Smooth muscle cell (in vitro differentiated cells): ENCODE results near the gene RIMBP2. TPM values are rescaled to one million over a fixed set of nuclear protein-coding genes. Genes with fewer than 3 reads are reported as not detected.

Experiments used
- DNase-seq: peaks from one replicate; lab custom pipeline; 2025; ENCODE audit not compliant: unreplicated experiment; lab: John Stamatoyannopoulos, UW
- H2AFZ ChIP-seq: fragments of 200-600 bp; sonication (generic); 2 replicates; pipeline ENCODE4 v1.6.0; 2016; ENCODE audit warnings: antibody characterized with exemption, low read depth, mild to moderate bottlenecking
- H3F3A ChIP-seq: fragments of 200-600 bp; sonication (generic); 2 replicates; pipeline ENCODE4 v1.6.0; 2017; ENCODE audit warnings: antibody characterized with exemption, low read depth
- H3K27ac ChIP-seq: fragments of 200-600 bp; sonication (generic); 2 replicates; pipeline ENCODE4 v1.5.1; 2016; ENCODE audit warnings: low read depth, mild to moderate bottlenecking
- H3K27me3 ChIP-seq: fragments of 200-600 bp; sonication (generic); 2 replicates; pipeline ENCODE4 v1.6.1; 2016; ENCODE audit warnings: low read depth, mild to moderate bottlenecking
- H3K36me3 ChIP-seq: fragments of 200-600 bp; sonication (generic); 2 replicates; pipeline ENCODE4 v1.5.1; 2016; ENCODE audit warnings: low read depth
- H3K4me1 ChIP-seq: fragments of 200-600 bp; sonication (generic); 2 replicates; pipeline ENCODE4 v1.5.1; 2016; ENCODE audit warnings: low read depth
- H3K4me2 ChIP-seq: fragments of 200-600 bp; sonication (generic); 2 replicates; pipeline ENCODE4 v1.6.0; 2016; ENCODE audit warnings: mild to moderate bottlenecking
- H3K4me3 ChIP-seq: fragments of 200-600 bp; sonication (generic); 2 replicates; pipeline ENCODE4 v1.5.1; 2016; ENCODE audit warnings: mild to moderate bottlenecking
- H3K79me2 ChIP-seq: fragments of 200-600 bp; sonication (generic); 2 replicates; pipeline ENCODE4 v1.6.0; 2016; ENCODE audit warnings: low read depth, mild to moderate bottlenecking
- H3K9ac ChIP-seq: fragments of 200-600 bp; sonication (generic); 2 replicates; pipeline ENCODE4 v1.6.0; 2016; ENCODE audit warnings: low read depth
- H3K9me3 ChIP-seq: fragments of 200-600 bp; sonication (generic); replicated peaks from 2 replicates; pipeline ENCODE4 v1.5.1; 2016; ENCODE audit warnings: low read depth
- H4K20me1 ChIP-seq: fragments of 200-600 bp; sonication (generic); 2 replicates; pipeline ENCODE4 v1.6.0; 2016; ENCODE audit warnings: low read depth
- WGBS: methylation state at CpG from one replicate; pipeline ENCODE4 v1.1.7; 2016; ENCODE audit warnings: low lambda C conversion rate; 5-methylcytosine and 5-hydroxymethylcytosine counted together
- polyA plus RNA-seq: library from polyadenylated mRNA; unstranded; fragments of >200 nt; fragmentation: Nextera tagmentation; extraction: Ambion mirVana; gene quantifications from 2 replicates; pipeline ENCODE4 v1.2.1, GENCODE V29; 2016
- total RNA-seq: library from RNA; depleted of rRNA; stranded (reverse); fragments of >200 nt; gene quantifications from 2 replicates; pipeline ENCODE4 v1.2.3, GENCODE V29; 2014
- TF ChIP-seq, protein P1 (sequence below): fragments of 200-600 bp; sonication (generic); IDR thresholded peaks from 2 replicates; pipeline ENCODE4 v1.5.1; 2017; ENCODE audit warnings: borderline replicate concordance, mild to moderate bottlenecking, antibody characterized with exemption; ENCODE audit not compliant: insufficient read depth, poor library complexity, severe bottlenecking

The RIMBP2 gene
- total and polyA plus RNA-seq, 2 experiments from 2014 or later, result 2.3 TPM; not detected in 1

DNA sequence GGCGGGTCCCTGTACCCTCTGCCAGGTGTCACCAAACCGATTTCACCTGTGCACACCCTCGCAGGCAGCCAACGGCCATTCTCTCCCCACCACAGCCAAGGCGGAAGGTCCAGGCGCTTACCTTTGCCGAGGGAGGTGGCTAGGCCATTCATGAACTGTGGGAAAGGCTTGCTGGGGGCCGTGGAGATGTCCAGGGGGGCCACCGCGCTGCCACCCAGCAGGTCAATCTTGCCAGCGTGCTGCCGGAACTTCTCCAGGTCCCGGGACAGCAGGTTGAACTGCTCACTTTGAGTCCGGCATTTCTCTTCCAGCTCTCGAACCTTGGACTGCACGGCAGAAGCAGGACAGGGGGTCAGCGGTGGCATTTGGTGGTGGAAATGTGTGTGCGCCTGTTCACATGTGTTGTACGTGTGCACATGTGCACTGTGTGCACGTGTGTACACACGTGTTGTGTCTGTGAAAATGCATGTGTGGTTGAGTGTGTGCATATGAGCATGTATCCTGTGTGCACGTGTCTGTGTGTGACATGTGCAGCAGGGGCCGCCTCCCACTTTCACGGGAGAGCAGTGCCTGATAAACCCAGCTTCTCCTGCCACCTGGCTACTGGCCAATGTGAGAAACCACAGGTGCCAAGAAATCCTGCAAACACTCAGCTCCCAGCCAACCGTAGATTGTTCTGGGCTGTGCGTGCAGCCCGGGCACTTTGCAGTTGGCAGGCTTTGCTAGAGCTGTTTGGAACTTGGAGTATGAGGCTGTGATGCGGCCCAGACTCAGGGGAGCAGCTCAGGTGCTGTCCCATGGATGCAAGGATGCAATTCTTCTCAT is 259.5 kb downstream of the RIMBP2 start:
- Histone ChIP-seq H3K9ac (no peak overlapping the region), H3K4me3 (no peak overlapping the region), H3K4me1 (no peaks in the 10 kb centered on the region), H3K27me3 (no peaks in the 10 kb centered on the region), H3F3A (no peaks in the 10 kb centered on the region), H4K20me1 (no peaks in the 10 kb centered on the region), H3K79me2 (no peaks in the 10 kb centered on the region), H3K36me3 (no peaks in the 10 kb centered on the region), H3K4me2 (no peak overlapping the region), H2AFZ (no peak overlapping the region), H3K9me3 (no peaks in the 10 kb centered on the region), H3K27ac (no peak overlapping the region)
- no peak for DNase-seq
- TF ChIP-seq, protein P1, sequence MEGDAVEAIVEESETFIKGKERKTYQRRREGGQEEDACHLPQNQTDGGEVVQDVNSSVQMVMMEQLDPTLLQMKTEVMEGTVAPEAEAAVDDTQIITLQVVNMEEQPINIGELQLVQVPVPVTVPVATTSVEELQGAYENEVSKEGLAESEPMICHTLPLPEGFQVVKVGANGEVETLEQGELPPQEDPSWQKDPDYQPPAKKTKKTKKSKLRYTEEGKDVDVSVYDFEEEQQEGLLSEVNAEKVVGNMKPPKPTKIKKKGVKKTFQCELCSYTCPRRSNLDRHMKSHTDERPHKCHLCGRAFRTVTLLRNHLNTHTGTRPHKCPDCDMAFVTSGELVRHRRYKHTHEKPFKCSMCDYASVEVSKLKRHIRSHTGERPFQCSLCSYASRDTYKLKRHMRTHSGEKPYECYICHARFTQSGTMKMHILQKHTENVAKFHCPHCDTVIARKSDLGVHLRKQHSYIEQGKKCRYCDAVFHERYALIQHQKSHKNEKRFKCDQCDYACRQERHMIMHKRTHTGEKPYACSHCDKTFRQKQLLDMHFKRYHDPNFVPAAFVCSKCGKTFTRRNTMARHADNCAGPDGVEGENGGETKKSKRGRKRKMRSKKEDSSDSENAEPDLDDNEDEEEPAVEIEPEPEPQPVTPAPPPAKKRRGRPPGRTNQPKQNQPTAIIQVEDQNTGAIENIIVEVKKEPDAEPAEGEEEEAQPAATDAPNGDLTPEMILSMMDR, result no peak
- WGBS, result 92% methylated on average over 28 of the region's 28 CpGs

DNA sequence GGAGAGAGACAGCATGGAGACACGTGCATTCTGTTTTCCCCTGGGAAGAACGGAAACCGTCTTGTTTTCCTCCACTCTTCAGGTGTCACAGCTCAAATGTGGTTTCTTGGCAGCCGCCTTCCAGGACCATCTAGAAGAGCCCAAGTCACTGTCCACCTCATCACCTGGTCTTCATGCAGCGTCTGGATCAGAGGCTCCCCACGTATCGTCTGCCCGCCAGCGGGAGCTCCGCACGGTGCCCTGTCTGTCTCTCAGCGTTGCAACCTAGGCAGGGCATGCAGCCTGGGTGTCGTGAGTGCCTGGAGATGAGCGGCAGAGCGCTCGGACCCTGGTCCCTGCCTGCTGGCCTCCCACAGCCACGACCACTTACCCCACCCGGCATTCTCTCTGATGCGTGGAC is 260.9 kb downstream of the RIMBP2 start:
- H3K79me2 ChIP-seq, result no peaks in the 10 kb centered on the region
- H3K27me3 ChIP-seq, result no peaks in the 10 kb centered on the region
- no peak overlapping the region for H3K4me2 ChIP-seq
- H3K36me3 ChIP-seq, result no peaks in the 10 kb centered on the region
- H3K27ac ChIP-seq, result no peak overlapping the region
- H2AFZ ChIP-seq, result no peak overlapping the region
- H3F3A ChIP-seq, result no peaks in the 10 kb centered on the region
- H4K20me1 ChIP-seq, result no peaks in the 10 kb centered on the region
- H3K4me1 ChIP-seq, result no peaks in the 10 kb centered on the region
- no peak overlapping the region for H3K4me3 ChIP-seq
- 86% methylated on average over 19 of the region's 19 CpGs for WGBS
- TF ChIP-seq, protein P1, result no peak
- no peak for DNase-seq
- no peak overlapping the region for H3K9ac ChIP-seq
- no peaks in the 10 kb centered on the region for H3K9me3 ChIP-seq

DNA sequence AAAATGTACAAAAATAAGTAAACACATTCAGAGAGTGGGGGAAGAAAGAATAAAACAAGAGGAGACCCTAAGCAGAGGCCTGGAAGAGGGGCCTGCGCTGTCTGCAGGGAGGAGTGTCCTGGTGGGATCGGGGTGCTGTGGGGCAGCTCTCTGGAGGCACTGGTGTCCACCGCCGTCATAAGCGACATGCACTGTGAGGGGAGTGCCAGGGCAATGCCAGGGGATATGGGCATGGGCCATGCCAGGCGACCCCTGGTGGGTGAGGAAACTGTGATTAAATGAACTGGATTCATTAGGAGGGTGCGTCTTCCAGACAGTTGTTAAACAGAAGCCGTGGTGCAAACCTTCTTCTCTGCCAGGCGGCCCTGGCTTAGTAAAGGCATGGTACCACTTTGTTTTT is 261.8 kb downstream of the RIMBP2 start:
- 95% methylated on average over 9 of the region's 9 CpGs for WGBS
- no peaks in the 10 kb centered on the region for H3F3A ChIP-seq
- H3K9ac ChIP-seq, result no peak overlapping the region
- TF ChIP-seq, protein P1, result no peak
- no peaks in the 10 kb centered on the region for H3K4me1 ChIP-seq
- no peak overlapping the region for H3K27ac ChIP-seq
- H3K4me3 ChIP-seq, result no peak overlapping the region
- no peaks in the 10 kb centered on the region for H3K9me3 ChIP-seq
- no peak for DNase-seq
- H3K79me2 ChIP-seq, result no peaks in the 10 kb centered on the region
- H4K20me1 ChIP-seq, result no peaks in the 10 kb centered on the region
- no peaks in the 10 kb centered on the region for H3K36me3 ChIP-seq
- no peak overlapping the region for H3K4me2 ChIP-seq
- no peaks in the 10 kb centered on the region for H3K27me3 ChIP-seq
- no peak overlapping the region for H2AFZ ChIP-seq

DNA sequence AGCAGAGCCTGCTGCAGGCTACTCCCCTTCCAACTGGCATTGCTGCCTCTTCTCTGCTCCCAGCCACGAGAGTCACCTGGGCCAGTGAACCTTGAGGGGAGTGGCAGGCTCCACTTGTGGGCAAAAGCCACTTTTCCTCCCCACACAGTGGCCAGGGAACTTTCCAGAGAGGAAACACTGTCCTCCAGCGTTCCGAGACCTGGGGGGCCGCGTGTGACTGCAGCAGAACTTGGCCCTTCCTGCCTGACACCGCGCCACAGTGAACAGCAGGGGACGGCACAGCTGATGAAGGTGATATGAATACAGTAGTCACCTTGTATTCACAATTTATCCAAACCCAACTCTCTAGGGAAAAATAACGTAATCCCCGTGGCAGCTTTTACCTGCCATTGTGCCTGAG is 263.6 kb downstream of the RIMBP2 start:
- H3K27ac ChIP-seq, result no peak overlapping the region
- H3K27me3 ChIP-seq, result no peaks in the 10 kb centered on the region
- H3F3A ChIP-seq, result no peaks in the 10 kb centered on the region
- H3K9me3 ChIP-seq, result no peaks in the 10 kb centered on the region
- H4K20me1 ChIP-seq, result no peaks in the 10 kb centered on the region
- DNase-seq, result no peak
- H3K4me3 ChIP-seq, result no peak overlapping the region
- TF ChIP-seq, protein P1, result no peak
- 95% methylated on average over 10 of the region's 10 CpGs for WGBS
- no peaks in the 10 kb centered on the region for H3K4me1 ChIP-seq
- H3K9ac ChIP-seq, result no peak overlapping the region
- no peaks in the 10 kb centered on the region for H3K36me3 ChIP-seq
- no peaks in the 10 kb centered on the region for H3K79me2 ChIP-seq
- no peak overlapping the region for H2AFZ ChIP-seq
- H3K4me2 ChIP-seq, result no peak overlapping the region
